GM12878 (cell line): ENCODE measurements around the gene THNSL1. TPM values are rescaled to one million over a fixed set of nuclear protein-coding genes. Genes with fewer than 3 reads are reported as not detected.

Source experiments
- ATAC-seq: fragments of 200-7000 bp; cut with Tn5 transposase; 3 replicates; pipeline ENCODE4 v1.9.1; 2020; ENCODE audit warnings: mild to moderate bottlenecking, moderate library complexity
- BruUV-seq: library from RNA; stranded (reverse); fragments of 400-500 nt; replicated peaks from 2 replicates; lab custom pipeline; 2021; lab: Mats Ljungman, UMichigan
- CTCF ChIA-PET: fragments of 300-600 bp; sonication (Branson Sonifier 250); formaldehyde crosslinking; extraction: SDS; loops from one replicate; lab custom pipeline; 2021; ENCODE audit warnings: inconsistent platforms; lab: Yijun Ruan, JAX
- POLR2A ChIA-PET: fragments of 350-600 bp; formaldehyde crosslinking; extraction: SDS; loops from one replicate; lab custom pipeline; 2021; ENCODE audit warnings: inconsistent platforms; lab: Charles Lee
- RAD21 ChIA-PET: fragments of 300-600 bp; sonication (Branson Sonifier 250); formaldehyde crosslinking; loops from one replicate; lab custom pipeline; 2023; ENCODE audit warnings: antibody characterized with exemption; ENCODE audit not compliant: unreplicated experiment; lab: Charles Lee
- SMC1A ChIA-PET: fragments of 300-600 bp; sonication (Branson Sonifier 250); formaldehyde crosslinking; loops from one replicate; lab custom pipeline; 2023; ENCODE audit not compliant: unreplicated experiment, uncharacterized antibody; lab: Charles Lee
- DNase-seq: peaks from one replicate; pipeline ENCODE4 v3.0.0-alpha.2; 2011; ENCODE audit warnings: low read depth, low spot score
- FAIRE-seq: peaks from 3 replicates; lab custom pipeline; 2011; peaks lifted over from hg19 to GRCh38; lab: Jason Lieb, UNC
- H2AFZ ChIP-seq: 2 replicates; pipeline ENCODE4 v1.6.0; 2011; ENCODE audit warnings: low read depth, low read length, control low read depth; ENCODE audit not compliant: control insufficient read depth
- H3K27ac ChIP-seq: 2 replicates; pipeline ENCODE4 v1.5.1; 2011; ENCODE audit warnings: control low read depth; ENCODE audit not compliant: control insufficient read depth, insufficient read depth
- H3K27me3 ChIP-seq, 2 experiments: replicated peaks in 1 of 2; 2 replicates each; pipeline versions ENCODE4 v1.6.0 to v1.6.1; 2011; ENCODE audit warnings: low read length in 1 of 2; ENCODE audit not compliant: control insufficient read depth in 2 of 2, insufficient read depth in 2 of 2
- H3K36me3 ChIP-seq, 2 experiments: 2 replicates each; pipeline ENCODE4 v1.5.1; 2011; ENCODE audit warnings: low read length in 1 of 2; ENCODE audit not compliant: control insufficient read depth in 2 of 2, insufficient read depth in 2 of 2
- H3K4me1 ChIP-seq: 2 replicates; pipeline ENCODE4 v1.6.1; 2011; ENCODE audit warnings: mild to moderate bottlenecking, low read length, moderate library complexity, mixed read lengths; ENCODE audit not compliant: control insufficient read depth, insufficient read depth
- H3K4me2 ChIP-seq: 2 replicates; pipeline ENCODE4 v1.6.0; 2011; ENCODE audit warnings: control low read depth; ENCODE audit not compliant: control insufficient read depth, insufficient read depth
- H3K4me3 ChIP-seq: fragments of 200-600 bp; sonication (generic); 2 replicates; pipeline ENCODE4 v1.5.1; 2016
- H3K79me2 ChIP-seq: 2 replicates; pipeline ENCODE4 v1.6.0; 2011; ENCODE audit warnings: low read length; ENCODE audit not compliant: control insufficient read depth, insufficient read depth
- H3K9ac ChIP-seq: 2 replicates; pipeline ENCODE4 v1.8.0; 2011; ENCODE audit warnings: low read length, control low read depth, mixed read lengths; ENCODE audit not compliant: control insufficient read depth, insufficient read depth
- H3K9me3 ChIP-seq: replicated peaks from 3 replicates; pipeline ENCODE4 v1.5.1; 2011; ENCODE audit warnings: mild to moderate bottlenecking, low read length; ENCODE audit not compliant: control insufficient read depth, insufficient read depth
- H4K20me1 ChIP-seq: 2 replicates; pipeline ENCODE4 v1.6.0; 2011; ENCODE audit not compliant: control insufficient read depth, insufficient read depth
- CHD2 ChIP-seq: IDR thresholded peaks from 2 replicates; pipeline ENCODE4 v1.6.1; 2011; ENCODE audit warnings: low read depth, low read length, improper control_type of control experiment, borderline replicate concordance
- CTCF ChIP-seq, 3 experiments: IDR thresholded peaks in 2 of 3; conservative IDR thresholded peaks in 1 of 3; 2 replicates each; pipeline ENCODE4 v1.5.1; 2011; ENCODE audit warnings: low read depth in 3 of 3, low read length in 3 of 3, mild to moderate bottlenecking in 3 of 3, control low read depth in 2 of 3, moderate library complexity in 2 of 3, inconsistent platforms in 1 of 3, mixed read lengths in 1 of 3; ENCODE audit not compliant: control insufficient read depth in 2 of 3, insufficient read depth in 1 of 3; ENCODE audit errors: extremely low read depth in 1 of 3
- MAX ChIP-seq: IDR thresholded peaks from 2 replicates; pipeline ENCODE4 v1.6.1; 2012; ENCODE audit warnings: low read depth, low read length, improper control_type of control experiment
- SIX5 ChIP-seq: IDR thresholded peaks from 2 replicates; pipeline ENCODE4 v1.6.1; 2011; ENCODE audit warnings: mild to moderate bottlenecking, low read depth, low read length, moderate library complexity; ENCODE audit not compliant: severe bottlenecking
- SREBF1 ChIP-seq: IDR thresholded peaks from 2 replicates; pipeline ENCODE4 v1.6.1; 2012; ENCODE audit warnings: mild to moderate bottlenecking, low read length
- WGBS: methylation state at CpG from one replicate; pipeline ENCODE4 v1.1.6; 2016; ENCODE audit warnings: low lambda C conversion rate; ENCODE audit not compliant: insufficient replicate concordance, insufficient coverage; ENCODE audit errors: missing lambda C conversion rate; 5-methylcytosine and 5-hydroxymethylcytosine counted together
- in situ Hi-C: fragments of 300-500 bp; cut with MboI; formaldehyde crosslinking; loops from 9 replicates; pipeline ENCODE4 v1.14.3; 2018; ENCODE audit warnings: mixed read lengths
- intact Hi-C: fragments of 100-400 bp; cut with micrococcal nuclease; formaldehyde crosslinking; loops from one replicate; pipeline ENCODE4 v1.14.2; 2022; ENCODE audit not compliant: unreplicated experiment
- polyA plus RNA-seq, 11 experiments: library from polyadenylated mRNA; depleted of rRNA in 4 of 11; unstranded in 6 of 11; stranded (reverse) in 5 of 11; fragments of >200 nt; fragmentation: Nextera tagmentation in 4 of 11; fragmentation: Illumina TruSeq in 1 of 11; extraction: Ambion mirVana in 4 of 11; extraction: Trizol in 1 of 11; gene quantifications; 1 replicate in 1 of 11; 2 replicates in 10 of 11; pipeline versions ENCODE4 v1.2.1 to v1.2.3, GENCODE V29; 2011 to 2016; ENCODE audit warnings: inconsistent platforms in 2 of 11, missing spikeins in 2 of 11, low read depth in 1 of 11
- total RNA-seq, 4 experiments: library from RNA; depleted of rRNA in 3 of 4; stranded (reverse); fragments of >200 nt in 3 of 4; fragmentation: Illumina TruSeq in 1 of 4; extraction: Trizol in 1 of 4; gene quantifications; 2 replicates each; pipeline versions ENCODE4 v1.2.1 to v1.2.3, GENCODE V29; 2013 to 2021

THNSL1 gene
- total and polyA plus RNA-seq, 10 of the 15 experiments (the other 5 are each of a cell fraction or from before 2014, with no cell fraction given) = 4.2 to 17.5 (median 6.2) TPM

GRCh38 chr10:25065761-25066476, 49.5 kb downstream of the THNSL1 start:
- no peaks in the 10 kb centered on the region for H4K20me1 ChIP-seq
- ChIA-PET POLR2A (interaction anchor here (1.1 kb wide), 1 partner anchor 50 kb away, joined by 3 read pairs; the partner anchor contains the start of genes ENKUR and THNSL1), CTCF (interaction anchor here (0.7 to 4.7 kb wide), 5 partner anchors 12 to 449 kb away, joined by 3 to 24 read pairs (median 4); no protein-coding TSS in a partner anchor), RAD21 (no interaction called here), SMC1A (interaction anchor here (0.8 to 3.3 kb wide), 3 partner anchors 10 to 342 kb away, joined by 3 to 11 read pairs (median 9); no protein-coding TSS in a partner anchor)
- no peaks in the 10 kb centered on the region; the same call in 2 of the 3 replicates for H3K9me3 ChIP-seq
- intact Hi-C loops = no loop called here
- no peaks in the 10 kb centered on the region for H3K27me3 ChIP-seq
- no peak overlapping the region for H3K4me3 ChIP-seq
- FAIRE-seq (no peak), DNase-seq (no peak), ATAC-seq (no peak)
- in situ Hi-C loops = no loop called here
- no peaks in the 10 kb centered on the region for H3K79me2 ChIP-seq
- BruUV-seq = no TSS peak
- WGBS = 65% methylated on average over 4 of the region's 4 CpGs
- TF ChIP-seq MAX = no peak
- TF ChIP-seq SIX5 = no peak
- TF ChIP-seq SREBF1 = no peak
- TF ChIP-seq CTCF (IDR thresholded peaks at IDR 0.05 in 2 of 3, conservative IDR thresholded peaks at IDR 0.05 in 1 of 3; ENCODE audit: control insufficient read depth in 2 of 3, extremely low read depth in 1 of 3, insufficient read depth in 1 of 3, low read depth in 3 of 3, low read length in 3 of 3) = no peak
- TF ChIP-seq CHD2 = no peak
- H3K27ac ChIP-seq = no peak overlapping the region
- no peaks in the 10 kb centered on the region for H3K4me1 ChIP-seq
- H2AFZ ChIP-seq = no peak overlapping the region
- no peaks in the 10 kb centered on the region for H3K36me3 ChIP-seq
- H3K9ac ChIP-seq = no peak overlapping the region
- H3K4me2 ChIP-seq = no peak overlapping the region
